HG03175 (cell line): ENCODE measurements around the gene MRPL52.
"Not testable (repeated sequence)": the region's sequence is repeated elsewhere in the genome, so short reads cannot be mapped to it uniquely, and the experiment has no call there.

Experiments
- ATAC-seq: cut with Tn5 transposase; IDR thresholded peaks from one replicate; pipeline ENCODE4 v1.9.1; 2021; ENCODE audit warnings: mild to moderate bottlenecking, moderate library complexity; ENCODE audit not compliant: unreplicated experiment

Gene MRPL52

GRCh38 chr14:22808388-22809209 lies 21.1 kb upstream of the MRPL52 start:
- ATAC-seq: no peak

- ATAC-seq: no peak
These were observed 18.0 kb upstream of the MRPL52 start for GRCh38 chr14:22811722-22812121.

- ATAC-seq: no peak
These were observed 16.9 kb upstream of the MRPL52 start for GRCh38 chr14:22812744-22813143.

GRCh38 chr14:22813145-22813544 lies 16.5 kb upstream of the MRPL52 start:
- no peak for ATAC-seq

- no peak for ATAC-seq
These were observed 15.3 kb upstream of the MRPL52 start for GRCh38 chr14:22814373-22814772.

GRCh38 chr14:22814941-22815713 lies 14.6 kb upstream of the MRPL52 start, which contains the start of gene SLC7A7:
SLC7A7 (minus strand) TSS chr14:22815435; CDS start chr14:22813398, 2,037 bp downstream.
- ATAC-seq: no peak

GRCh38 chr14:22819151-22819988 lies 10.3 kb upstream of the MRPL52 start:
- ATAC-seq: peak; percentile 53

GRCh38 chr14:22820731-22821130 lies 9.0 kb upstream of the MRPL52 start:
- no peak for ATAC-seq

- no peak for ATAC-seq
These were observed 8.3 kb upstream of the MRPL52 start for GRCh38 chr14:22821193-22822015.

- ATAC-seq: no peak
These were observed 7.6 kb upstream of the MRPL52 start for GRCh38 chr14:22822016-22822570.

- ATAC-seq: peak; percentile 38
These were observed 7.1 kb upstream of the MRPL52 start for GRCh38 chr14:22822571-22823098.

- ATAC-seq: no peak
These were observed 4.9 kb upstream of the MRPL52 start for GRCh38 chr14:22824711-22825359.

GRCh38 chr14:22829076-22829660 lies 519 bp upstream of the MRPL52 start:
- ATAC-seq: not testable (repeated sequence)

- ATAC-seq: no peak
These were observed 840 bp downstream of the MRPL52 start for GRCh38 chr14:22830443-22831010.

- no peak for ATAC-seq
These were observed 5.8 kb downstream of the MRPL52 start for GRCh38 chr14:22835505-22835904.

GRCh38 chr14:22836301-22837113 lies 6.8 kb downstream of the MRPL52 start, which contains the start of gene MMP14:
MMP14 (plus strand) TSS chr14:22836585; CDS start chr14:22836818, 233 bp downstream.
- no peak for ATAC-seq

GRCh38 chr14:22837114-22837749 lies 7.5 kb downstream of the MRPL52 start:
- no peak for ATAC-seq
